ENCODE results near the gene RNH1.

- TF ChIP-seq CTCF (conservative IDR thresholded peaks at IDR 0.05; ENCODE audit: low read length) (no peak), EZH2phosphoT487 (IDR thresholded peaks at IDR 0.05; ENCODE audit: borderline replicate concordance) (no peak)
Measured at GRCh38 chr11:553988-554340, 46.9 kb upstream of the RNH1 start.
